HG02852 (cell line): ENCODE results near the gene PDE3A.
"Not testable (repeated sequence)": the region's sequence is repeated elsewhere in the genome, so short reads cannot be mapped to it uniquely, and the experiment has no call there.

Experiments
- ATAC-seq: cut with Tn5 transposase; IDR thresholded peaks from one replicate; pipeline ENCODE4 v1.9.1; 2021; ENCODE audit warnings: mild to moderate bottlenecking, moderate library complexity; ENCODE audit not compliant: unreplicated experiment

Gene PDE3A

DNA sequence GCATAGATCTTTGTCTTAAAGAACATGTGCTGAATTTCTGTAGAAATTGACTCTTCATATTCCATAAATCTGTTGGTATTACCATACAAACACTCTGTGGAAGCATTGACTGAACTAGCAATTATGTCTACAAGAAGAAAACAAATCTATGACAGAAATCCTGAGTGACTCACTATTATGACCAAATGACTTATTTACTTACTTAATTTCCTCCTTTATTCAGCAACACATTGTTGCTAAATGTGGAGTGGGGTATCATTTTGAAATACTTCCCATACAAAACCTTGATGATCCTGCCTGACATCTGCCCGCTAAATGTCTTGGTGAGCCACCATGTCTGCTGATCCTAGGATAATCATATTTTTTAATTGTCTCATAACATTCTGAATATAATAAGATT is 227.7 kb downstream of the PDE3A start:
- ATAC-seq, result no peak

DNA sequence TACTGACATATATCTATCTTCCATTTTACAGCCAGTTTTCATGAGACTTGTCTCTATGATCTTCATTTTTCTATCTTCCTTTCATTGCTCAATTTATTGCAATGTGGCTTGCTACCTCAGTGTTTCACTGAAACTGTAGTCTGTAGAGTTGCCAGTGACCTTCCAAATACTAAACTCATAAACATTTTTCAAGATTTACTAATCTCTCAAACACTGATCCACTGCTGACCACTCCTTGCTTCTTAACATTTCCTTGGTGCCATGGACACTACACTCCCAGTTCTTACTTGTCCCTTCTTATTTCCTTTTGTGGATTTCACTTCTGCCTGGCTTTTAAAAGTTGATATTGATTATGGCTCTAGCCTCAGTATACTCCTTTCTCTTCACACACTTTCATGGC is 231.4 kb downstream of the PDE3A start:
- ATAC-seq, result no peak

DNA sequence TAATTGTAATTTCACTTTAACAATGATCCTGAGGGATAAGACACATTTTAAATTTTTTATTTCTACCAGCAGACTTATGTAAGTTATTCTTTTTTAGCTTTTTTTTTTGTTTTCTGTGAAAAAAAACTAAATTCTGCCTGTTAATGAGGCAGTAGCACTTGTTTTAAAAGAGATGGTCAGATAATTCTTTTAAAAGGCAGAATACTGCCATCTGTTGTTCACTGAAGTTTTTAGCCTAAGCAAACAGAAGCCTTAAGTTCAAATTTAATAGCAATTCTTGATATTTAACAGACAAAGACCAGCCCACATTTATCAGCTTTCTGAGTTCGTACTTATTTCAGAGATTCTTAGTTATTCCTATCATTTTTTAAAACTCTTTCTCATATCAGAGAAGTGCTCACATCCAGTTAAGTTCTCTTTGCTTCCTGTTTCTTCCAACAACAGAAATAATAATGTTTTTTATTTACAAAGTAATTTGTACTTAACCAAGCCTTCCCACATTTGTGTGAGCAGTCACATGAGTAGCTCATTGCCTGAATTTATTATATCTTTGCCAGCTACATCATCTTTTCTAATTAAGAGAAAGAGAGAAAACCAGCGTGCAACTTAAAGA is 233.4 kb downstream of the PDE3A start:
- ATAC-seq, result no peak

DNA sequence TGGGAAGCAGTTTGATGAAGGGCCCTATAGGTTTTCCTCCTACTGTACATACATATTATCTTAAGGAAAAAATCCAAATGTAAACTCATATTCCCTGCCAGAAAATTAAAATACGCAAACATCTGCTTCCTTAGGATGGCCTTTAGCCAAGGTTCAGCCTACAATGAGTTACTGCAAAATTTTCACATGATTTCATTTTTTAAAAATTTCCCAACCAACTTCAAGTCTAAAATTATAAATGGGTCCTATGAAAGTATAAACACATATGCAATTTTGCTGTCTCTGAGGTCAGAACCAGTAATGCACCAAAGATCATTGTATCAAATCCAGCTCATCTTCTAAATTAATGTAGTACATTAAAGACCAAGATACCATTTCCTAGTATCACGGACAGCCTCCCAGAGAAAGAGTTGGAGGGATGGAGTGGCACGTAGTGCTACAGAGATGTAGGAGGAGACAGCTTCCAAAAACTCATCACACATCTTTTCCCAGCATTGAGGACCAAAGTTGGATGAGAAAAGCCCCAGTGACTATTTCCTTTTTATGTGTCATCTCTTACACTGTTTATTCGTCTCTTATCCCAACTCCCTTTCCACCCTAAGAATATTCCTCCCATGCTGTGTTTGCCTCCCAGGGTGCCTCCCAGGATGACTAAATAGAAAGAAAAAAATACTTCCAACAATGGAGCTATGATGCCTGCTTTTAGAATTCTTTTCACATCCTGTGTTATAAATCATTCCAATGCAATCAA is 234.5 kb downstream of the PDE3A start:
- no peak for ATAC-seq

DNA sequence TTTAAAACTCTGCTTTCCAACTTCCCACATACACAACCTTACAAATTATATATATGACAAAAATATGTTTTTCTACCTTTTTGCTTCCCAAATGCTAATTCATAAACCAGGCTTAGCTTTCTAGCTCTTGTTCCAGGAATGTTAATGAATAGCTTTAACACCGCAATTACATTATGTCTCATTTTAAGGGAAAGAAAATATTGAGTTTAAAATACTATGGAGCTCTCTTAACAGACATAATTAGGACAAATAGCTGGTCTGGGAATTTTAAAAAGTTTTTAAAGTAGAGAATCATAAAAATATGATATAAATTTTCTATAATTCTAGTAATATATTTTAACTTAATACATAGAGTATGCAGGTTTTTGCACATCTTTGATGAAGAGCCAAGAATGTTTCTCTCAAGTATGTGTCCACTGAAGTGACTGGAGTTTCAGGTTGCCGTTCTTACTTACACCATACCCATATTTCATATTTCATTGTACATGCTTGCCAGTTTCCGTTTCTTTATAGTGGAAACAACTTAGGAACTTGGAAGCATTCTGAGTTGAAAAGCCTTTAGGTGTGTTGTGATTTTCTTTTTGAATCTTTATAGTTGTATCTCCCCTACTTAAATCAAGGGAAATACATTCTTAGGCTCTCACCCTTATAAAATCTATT is 236.2 kb downstream of the PDE3A start:
- ATAC-seq, result no peak

DNA sequence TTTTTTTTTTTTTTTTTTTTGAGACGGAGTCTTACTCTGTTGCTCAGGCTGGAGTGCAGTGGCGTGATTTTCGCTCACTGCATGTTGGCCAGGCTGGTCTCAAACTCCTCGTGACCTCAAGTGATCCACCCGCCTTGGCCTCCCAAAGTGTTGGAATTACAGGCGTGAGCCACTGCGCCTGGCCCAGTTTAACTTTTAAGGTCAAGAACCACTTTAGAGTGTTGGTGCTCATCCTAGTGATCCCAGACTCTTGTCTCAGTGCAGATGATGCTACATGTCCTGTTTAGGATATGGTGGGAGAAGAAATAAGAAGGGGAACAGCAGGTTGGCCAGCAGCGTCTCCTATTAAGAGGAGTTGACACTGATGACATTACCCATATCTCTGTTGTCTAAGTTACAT is 246.7 kb downstream of the PDE3A start:
- ATAC-seq, result not testable (repeated sequence)

DNA sequence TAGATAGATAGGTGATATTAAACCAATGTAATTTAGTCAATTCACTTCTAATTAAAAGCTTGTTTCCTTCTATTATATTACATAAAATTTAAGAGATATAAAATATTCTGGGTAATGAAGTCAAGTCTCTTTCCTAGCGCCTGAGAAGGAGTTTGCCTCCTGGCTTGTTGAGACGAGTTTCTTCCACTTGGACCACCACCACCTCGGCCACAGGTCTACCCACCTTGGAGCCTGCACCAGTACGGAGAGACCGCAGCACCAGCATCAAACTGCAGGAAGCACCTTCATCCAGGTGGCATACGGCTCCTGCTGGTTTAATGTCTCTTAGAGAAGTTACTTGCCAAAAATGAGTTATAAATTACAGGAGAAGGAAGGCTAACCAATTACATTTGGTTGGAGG is 247.8 kb downstream of the PDE3A start:
- no peak for ATAC-seq

DNA sequence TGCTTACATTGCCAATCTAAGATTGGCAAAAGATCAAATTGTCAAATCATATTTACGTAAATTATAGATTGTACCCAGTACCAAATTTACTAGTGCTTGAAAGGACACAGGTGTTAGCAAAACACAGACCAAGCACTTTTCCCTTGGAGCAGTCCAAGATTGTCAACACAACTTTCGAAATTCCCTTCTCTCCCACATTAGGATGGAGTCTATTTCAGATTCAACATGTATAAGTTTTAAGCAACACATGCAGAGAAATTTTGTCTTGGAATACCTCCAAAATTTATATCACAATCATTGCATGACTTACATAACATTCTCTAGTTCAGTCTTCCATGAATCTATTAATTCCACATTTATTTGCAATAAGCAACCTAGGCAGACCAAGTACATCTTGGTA is 251.9 kb downstream of the PDE3A start:
- ATAC-seq, result no peak

DNA sequence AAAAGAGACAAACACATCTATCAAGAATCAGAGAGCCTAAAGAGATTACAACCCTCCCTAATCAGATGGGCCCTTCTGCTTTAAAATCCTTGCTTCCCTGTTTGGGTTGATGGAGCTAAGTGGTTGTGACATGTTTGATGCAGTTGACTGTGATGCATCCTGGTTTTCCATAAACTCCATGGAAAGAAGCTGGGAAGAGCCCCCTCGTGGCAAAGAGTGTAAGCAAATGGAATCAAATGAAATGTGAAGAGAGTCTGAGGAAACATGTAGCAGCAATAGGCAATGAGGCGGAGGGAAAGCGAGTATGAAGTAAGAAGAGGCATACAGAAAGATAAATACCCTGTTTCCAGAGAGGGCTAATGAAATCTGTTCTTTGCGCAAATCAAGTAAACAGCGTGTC is 256.4 kb downstream of the PDE3A start:
- ATAC-seq, result no peak

DNA sequence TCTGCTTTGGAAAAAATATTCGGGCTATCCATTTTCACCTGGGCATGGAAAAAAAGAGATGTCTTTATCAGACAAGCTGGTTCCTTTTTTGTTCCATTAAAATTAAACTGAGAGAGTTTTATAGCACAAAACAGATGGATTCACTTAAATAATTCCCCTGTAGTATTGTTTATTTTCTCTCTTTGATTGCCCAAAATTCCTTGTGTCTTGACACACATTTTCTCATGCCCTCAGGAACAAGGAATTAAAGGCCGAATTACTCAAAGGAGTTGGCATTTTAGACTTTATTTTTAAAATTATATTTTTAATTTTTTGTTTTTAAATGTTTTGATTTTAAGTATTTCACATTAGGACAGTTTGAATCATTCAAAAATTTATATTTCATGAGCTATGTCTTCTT is 257.2 kb downstream of the PDE3A start:
- no peak for ATAC-seq

DNA sequence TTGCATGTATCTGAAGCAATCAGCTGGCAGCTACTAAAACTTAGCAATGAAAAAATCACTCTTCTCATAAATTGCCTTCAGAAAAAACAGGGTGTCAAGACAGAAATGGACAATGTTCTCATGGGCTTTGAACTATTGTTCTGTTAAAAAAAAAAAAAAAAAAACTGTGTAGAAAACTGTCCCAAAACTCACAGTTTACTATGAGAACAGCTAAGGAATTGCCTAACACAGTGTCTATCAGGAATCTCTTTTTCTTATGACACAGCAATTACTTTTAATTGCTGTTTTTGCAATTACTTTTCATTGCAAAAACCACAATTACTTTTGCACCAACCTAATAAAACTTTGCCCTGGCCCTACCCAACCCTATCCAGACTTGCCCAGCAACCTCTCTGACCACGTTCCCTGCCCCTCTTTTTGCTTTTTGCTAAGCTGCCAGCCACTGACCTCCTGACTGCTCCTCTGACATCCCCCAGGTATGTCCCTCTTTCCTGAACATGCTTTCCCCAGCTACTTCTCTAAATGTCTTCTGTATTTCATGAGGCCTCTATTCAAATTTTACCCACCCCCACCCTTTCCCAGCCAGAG is 258.8 kb downstream of the PDE3A start:
- no peak for ATAC-seq

DNA sequence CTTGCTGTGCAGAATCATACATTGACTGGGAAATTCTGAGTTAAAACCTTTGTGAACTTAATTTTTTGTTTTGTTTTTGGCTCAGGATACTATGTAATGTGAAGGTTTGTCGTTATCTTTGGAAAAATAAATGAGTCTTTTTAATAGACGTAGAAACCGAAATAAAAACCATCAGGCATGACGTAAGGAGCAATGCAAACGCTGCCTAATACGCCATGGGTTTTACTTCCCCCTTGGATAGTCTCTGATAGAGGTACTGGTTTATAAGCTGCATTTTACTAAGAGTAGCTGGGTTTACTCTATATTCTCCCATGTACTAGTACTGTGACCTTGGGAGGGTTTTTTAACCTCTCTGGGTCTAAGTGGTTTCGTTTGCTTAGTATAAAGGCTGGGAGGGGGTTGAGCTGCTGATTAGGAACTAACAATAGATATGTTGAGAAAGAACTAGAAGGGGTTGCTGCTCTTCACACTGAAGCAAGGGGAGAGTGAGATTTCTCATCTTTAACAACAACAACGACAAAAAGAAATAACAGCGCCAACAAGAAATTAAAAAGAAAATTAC is 260.0 kb downstream of the PDE3A start:
- ATAC-seq, result no peak

DNA sequence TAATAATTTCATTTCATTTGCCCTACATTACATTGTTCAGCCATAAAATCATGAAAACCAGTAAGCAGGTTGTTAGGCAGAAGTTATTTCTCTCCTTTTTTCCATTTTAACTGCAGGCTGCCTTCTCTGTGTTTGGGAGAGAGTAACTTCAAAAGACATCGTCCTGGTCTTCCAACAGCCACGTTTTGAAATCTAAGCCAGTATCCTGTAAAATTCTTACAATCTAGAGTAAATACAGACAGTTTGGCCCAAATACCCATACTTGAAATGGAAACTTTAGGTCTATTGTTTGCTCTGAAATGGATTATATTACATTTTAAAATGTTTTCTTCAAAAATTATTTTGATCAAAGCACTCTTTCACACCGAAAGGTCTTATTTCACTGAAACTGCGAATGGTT is 260.7 kb downstream of the PDE3A start:
- ATAC-seq, result no peak

DNA sequence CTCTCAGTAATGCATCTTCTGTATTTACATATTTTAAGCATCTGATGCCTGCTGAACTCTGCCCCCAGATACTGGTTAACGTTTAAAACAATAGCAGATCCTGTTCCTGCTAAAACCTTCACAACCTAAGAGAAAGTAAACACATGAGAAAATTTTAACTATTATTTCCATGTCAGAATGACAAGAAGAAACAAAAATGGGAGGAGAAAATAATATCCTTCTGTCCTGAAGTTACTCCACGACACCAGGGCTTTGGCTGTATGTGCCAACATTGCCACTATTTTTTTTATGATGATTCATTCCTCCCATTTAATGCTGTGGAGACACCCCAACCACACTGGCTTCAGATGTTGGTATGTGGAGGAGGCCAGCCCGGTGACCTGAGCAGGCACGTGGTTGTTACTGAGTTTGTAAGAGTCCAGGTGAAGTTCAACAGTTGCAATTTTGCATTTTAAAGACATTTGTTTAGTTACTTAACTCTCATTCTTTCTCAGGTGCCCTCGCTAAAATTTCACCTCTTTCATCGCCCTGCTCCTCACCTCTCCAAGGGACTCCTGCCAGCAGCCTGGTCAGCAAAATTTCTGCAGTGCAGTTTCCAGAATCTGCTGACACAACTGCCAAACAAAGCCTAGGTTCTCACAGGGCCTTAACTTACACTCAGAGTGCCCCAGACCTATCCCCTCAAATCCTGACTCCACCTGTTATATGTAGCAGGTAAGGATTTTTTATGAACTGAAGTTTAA is 261.2 kb downstream of the PDE3A start:
- ATAC-seq, result no peak

DNA sequence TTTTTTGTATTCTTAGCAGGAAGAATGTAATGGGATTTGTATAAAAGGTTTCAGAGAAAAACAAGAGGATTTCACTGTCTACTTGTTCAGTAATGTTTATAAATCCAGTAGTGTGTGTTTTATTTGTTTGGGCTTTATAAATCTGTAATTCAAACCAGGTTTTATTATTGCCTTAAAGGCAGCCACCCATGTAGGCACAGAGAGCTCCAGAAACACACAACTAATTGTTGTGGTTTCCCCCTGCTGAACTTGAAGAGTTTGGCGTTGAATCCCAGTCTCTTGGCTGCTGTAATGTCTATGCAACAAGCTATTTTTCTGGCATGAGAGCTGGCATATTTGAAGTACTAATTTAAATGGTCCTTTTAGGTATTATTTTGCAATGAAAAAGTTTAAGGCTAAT is 263.4 kb downstream of the PDE3A start:
- ATAC-seq, result no peak

DNA sequence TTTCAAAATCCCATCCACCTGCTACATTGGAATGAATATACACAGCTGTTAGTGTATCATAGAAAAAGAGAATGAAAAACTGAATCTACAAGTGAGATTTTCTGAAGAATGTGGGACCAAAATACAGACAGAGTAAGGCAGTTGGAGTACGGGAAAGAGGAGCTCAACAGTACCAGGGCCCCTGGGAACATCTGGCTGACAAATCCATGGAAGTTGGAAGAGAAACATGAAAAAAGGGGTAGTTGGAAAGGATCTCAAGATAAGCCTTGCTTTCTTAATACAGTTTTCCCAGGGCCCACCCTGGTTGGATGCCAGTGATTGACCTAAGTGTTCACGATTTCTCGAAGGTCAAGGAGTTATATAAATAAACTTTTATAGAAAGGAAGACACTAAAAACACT is 272.8 kb downstream of the PDE3A start:
- no peak for ATAC-seq

DNA sequence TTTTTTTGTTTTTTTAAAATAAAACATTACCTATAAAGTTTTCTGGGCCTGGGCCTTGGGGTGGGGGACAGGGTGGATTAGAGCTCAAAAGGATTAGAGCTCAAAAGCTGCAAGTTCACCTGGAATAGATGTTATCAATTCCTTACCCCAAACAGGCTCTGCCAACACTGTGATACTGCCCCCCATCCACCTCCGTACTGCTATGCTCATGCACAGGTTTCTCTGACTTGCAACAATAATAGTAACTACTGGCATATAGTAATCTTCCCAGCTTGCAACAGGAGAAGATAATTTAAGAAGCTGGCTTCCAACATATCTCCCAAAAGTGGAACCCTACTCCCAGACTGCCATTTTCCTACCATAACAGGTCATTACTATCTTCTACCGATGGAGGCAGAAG is 275.5 kb downstream of the PDE3A start:
- ATAC-seq, result no peak

DNA sequence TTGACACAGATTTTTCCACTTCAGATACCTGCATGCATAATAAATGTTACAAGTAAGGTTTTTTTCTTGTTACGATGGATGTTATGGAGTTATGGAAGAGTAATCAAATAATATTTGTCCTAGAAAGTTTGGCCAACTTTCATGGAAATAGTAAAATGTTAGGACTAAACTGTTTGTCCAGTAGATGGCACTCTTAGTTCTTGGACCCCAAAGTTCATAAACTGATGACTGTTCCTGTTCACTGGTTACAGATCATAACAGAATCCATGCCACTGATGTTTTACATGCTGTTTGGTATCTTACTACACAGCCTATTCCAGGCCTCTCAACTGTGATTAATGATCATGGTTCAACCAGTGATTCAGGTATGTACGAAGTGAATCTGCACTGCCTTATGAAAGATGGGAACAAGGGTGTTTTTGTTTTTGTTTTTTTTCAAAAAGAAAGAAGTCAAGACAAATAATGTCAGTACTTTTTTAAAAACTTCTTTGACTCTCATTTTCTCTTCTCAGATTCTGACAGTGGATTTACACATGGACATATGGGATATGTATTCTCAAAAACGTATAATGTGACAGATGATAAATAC is 278.0 kb downstream of the PDE3A start:
- peak; percentile 69 for ATAC-seq

DNA sequence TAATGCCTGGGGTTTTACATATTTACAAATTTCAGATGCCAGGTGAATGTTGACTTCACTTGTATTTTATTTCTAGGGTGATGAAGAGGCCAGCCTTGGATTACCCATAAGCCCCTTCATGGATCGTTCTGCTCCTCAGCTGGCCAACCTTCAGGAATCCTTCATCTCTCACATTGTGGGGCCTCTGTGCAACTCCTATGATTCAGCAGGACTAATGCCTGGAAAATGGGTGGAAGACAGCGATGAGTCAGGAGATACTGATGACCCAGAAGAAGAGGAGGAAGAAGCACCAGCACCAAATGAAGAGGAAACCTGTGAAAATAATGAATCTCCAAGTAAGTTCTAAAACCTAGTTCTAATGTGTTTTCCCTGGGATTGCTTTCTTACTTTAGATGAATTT is 285.5 kb downstream of the PDE3A start:
- ATAC-seq, result no peak

DNA sequence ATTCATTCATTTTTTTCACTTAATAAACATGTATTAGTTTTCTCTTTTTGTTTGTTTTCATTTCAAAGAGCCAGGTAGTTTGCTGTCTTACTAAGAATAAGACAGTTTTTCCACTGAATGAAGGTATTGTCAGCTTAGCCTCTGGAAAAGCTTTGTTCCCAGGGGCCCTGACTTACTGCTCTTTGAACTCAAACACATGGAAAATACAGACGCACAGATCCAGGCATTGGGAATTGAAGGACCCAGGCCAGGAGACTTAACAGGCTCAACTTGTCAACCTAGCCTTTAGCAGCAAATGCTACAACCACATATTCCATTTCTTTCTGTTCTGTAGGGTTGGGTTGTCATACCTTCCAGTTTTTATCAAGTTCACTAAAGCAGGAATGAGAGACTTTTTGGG is 288.3 kb downstream of the PDE3A start:
- ATAC-seq, result no peak

DNA sequence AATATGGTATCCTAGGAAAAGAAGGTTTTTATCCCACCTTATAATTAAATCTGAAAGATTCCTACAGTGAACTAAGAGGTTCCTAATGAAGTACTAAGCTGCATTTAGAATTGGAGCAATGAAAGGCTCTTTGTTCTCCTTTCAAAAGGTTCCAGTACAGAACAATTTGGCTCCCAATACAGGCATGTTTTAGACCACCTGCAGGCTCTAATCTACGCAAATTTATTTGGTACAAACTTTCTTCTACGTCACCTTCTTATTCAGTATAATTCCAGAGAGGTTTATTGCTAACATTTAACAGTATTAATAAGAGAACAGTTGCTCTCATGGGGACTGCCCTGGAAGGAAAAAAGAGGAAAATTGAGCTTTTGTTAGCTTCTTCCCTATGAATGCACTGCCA is 289.2 kb downstream of the PDE3A start:
- no peak for ATAC-seq
